GM19043 (cell line): Measurements from ENCODE around the gene CD207.
"Not testable (repeated sequence)": the region's sequence is repeated elsewhere in the genome, so short reads cannot be mapped to it uniquely, and the experiment has no call there.

Experiments
- ATAC-seq: cut with Tn5 transposase; IDR thresholded peaks from one replicate; pipeline ENCODE4 v1.9.1; 2021; ENCODE audit warnings: low read depth; ENCODE audit not compliant: unreplicated experiment

The CD207 gene

GRCh38 chr2:70835643-70836042 is at the start of gene CD207:
Gene CD207 (minus strand): TSS chr2:70835816. CDS start chr2:70835776, 40 bp downstream.
- no peak for ATAC-seq

DNA sequence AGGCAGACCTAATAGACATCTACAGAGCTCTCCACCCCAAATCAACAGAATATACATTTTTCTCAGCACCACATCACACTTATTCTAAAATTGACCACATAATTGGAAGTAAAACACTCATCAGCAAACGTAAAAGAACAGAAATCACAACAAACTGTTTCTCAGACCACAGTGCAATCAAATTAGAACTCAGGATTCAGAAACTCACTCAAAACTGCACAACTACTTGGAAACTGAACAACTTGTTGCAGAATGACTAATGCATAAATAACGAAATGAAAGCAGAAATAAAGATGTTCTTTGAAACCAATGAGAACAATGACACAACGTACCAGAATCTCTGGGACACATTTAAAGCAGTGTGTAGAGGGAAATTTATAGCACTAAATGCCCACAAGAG is 42.9 kb upstream of the CD207 start:
- not testable (repeated sequence) for ATAC-seq

DNA sequence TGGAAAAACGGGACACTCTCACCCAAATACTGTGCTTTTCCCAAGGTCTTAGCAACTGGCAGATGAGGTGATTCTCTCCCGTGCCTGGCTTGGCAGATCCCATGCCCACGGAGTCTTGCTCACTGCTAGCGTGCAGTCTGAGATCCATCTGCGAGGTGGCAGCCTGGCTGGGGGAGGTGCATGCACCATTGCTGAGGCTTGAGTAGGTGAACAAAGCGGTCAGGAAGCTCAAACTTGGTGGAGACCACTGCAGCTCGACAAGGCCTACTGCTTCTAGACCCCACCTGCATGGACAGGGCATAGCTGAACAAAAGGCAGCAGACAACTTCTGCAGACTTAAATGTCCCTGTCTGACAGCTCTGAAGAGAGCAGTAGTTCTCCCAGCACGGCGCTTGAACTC is 40.5 kb upstream of the CD207 start:
- ATAC-seq = not testable (repeated sequence)

- ATAC-seq = no peak
These were observed 37.9 kb upstream of the CD207 start for GRCh38 chr2:70873541-70873940.

DNA sequence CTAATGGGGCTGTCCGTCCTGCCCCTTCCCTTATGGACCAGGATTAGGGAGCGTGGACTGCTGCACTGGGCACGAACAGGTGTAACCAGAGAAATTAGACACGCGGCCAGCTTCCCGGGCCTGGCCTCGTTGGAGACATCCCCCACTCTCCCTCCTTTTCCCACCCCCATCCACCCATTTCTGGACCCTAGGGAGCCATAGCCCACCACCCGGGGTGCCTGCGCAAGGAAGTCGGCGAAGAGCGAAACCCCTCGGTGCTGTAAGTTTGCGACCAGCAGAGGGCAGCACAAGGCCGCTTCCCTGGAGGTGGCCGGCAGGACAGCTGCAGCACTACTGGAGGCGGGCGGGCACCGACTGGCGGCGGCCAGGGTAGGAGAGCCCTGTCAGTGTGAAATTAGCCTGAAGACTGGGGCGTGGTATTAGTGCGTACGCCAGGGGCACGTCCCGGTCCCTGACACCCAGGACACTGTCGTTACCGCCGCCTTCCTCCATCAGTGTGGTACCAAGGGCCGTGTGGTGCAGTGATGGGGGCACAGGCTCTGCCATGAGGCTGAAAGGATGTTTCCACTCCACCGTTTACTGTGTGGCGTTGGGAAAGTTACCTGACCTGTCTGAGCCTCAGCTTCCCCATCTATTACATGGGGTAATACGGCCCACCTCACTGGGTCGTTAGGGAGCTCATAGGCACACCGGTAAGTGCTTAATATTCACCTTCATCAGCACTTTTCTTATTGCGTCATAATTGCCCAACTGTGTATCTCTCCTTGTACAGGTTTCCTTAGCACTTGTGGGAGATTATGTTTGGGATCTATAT is 36.0 kb upstream of the CD207 start:
- no peak for ATAC-seq

GRCh38 chr2:70870790-70871189 is 35.2 kb upstream of the CD207 start:
- ATAC-seq = no peak

DNA sequence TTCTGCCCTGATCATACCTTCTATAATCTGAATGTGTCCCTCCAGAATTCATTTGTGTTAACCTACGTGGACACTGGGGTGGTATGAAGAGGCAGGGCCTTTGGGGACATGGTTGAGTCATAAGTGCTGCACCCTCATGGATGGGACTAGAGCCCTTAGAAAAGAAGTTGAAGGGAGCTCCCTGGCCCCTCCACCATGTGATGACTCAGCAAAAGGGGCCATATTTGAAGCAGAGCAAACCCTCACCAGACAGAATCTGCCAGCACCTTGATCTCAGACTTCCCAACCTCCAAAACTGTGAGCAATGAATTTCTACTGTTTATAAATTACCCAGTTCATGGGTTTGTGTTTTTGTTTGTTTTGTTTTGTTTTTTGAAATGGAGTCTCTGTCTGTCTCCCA is 33.4 kb upstream of the CD207 start:
- ATAC-seq = no peak

DNA sequence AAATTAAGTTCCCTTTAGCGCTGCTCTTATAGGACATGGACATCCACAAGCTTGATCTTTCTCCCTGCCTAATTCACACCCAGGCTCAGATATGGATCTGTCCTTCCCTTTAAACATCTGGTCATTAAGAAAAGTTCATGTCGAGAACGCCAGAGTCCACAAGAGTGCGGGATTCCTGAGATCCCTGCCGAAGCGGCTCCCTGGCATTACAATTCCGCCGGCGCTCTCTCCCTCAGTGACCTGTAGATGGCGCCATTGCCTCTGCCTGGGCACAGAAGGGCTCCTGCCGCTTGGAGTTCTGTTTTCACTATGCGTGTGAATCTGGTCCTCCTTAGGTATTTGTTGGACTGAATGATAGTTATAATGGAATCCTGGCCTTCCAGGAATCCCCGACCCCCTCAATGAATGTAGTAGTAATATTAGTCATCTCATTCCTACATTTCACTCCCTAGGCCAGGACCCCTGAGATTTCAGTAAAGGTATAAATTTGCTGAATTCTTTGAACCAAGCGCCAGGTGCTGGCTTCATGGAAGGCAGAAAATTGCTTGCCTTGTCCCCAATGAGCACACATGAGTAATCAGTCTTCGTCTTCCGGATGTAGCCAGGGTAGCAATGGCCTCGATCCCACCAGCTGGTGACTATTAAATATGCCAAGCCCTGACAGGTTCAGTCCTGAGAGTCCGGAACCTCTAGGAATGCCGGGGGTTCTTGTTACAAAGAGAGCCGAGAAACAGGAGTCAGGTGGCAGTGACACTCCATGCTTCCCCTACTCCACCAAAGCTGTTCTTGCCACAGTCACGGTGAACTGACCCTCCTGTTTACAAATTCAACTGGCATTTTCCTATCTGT is 26.4 kb upstream of the CD207 start:
- ATAC-seq = peak; percentile 77

DNA sequence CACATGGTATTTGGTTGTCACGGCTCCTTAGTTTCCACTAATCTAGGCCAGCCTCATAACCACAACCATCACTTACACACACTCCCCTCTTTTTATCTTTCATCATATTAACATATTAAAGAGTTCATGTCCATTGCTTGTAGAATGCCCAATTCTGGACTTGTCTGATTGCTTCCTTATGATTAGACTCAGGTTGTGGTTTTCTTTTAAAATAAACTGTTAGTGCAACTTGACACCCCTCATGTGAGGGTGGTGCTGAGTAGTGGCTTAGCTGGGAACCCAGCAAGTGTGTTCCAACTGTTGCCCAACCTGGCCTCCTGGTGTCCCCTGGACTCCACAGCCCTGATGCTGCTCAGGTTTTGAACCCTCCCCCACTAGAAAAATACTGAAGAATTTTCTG is 20.1 kb upstream of the CD207 start:
- no peak for ATAC-seq

GRCh38 chr2:70854411-70854810 is 18.8 kb upstream of the CD207 start:
- no peak for ATAC-seq

DNA sequence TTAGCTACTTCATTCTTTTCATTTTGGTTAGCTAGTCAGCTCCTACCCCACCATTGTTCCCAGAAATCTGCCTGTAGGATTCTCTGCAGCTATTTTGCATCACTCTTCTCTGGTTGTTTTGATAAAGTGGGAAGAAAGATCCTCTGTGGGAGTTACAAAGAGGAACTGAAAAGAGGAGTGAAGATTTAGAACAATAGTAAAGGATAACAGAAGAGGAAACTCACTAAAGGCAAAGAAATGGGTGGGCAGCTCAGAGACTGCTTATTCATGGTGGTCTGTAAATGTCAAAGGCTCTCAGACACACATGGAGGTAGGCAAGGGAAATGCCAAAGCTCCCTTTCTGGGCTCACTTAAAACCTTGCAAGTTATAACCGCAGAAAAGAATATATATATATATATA is 17.2 kb upstream of the CD207 start:
- no peak for ATAC-seq

GRCh38 chr2:70851704-70852103 is 16.1 kb upstream of the CD207 start:
- no peak for ATAC-seq

- no peak for ATAC-seq
These were observed 15.3 kb upstream of the CD207 start for GRCh38 chr2:70850925-70851324.

DNA sequence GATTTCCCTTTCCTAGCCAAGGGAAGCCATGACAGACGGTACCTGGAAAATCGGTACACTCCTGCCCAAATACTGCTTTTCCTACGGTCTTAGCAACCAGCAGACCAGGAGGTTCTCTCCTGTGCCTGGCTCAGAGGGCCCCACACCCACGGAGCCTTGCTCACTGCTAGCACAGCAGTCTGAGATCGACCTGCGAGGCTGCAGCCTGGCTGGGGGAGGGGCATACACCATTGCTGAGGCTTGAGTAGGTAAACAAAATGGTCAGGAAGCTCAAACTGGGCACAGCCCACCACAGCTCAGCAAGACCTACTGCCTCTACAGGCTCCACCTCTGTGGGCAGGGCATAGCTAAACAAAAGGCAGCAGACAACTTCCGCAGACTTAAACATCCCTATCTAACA is 6.8 kb upstream of the CD207 start:
- no peak for ATAC-seq

- no peak for ATAC-seq
These were observed 2.6 kb upstream of the CD207 start for GRCh38 chr2:70837980-70838925.

GRCh38 chr2:70834881-70835280 is 735 bp downstream of the CD207 start:
- no peak for ATAC-seq

GRCh38 chr2:70834106-70834505 is 1.5 kb downstream of the CD207 start:
- ATAC-seq = no peak

DNA sequence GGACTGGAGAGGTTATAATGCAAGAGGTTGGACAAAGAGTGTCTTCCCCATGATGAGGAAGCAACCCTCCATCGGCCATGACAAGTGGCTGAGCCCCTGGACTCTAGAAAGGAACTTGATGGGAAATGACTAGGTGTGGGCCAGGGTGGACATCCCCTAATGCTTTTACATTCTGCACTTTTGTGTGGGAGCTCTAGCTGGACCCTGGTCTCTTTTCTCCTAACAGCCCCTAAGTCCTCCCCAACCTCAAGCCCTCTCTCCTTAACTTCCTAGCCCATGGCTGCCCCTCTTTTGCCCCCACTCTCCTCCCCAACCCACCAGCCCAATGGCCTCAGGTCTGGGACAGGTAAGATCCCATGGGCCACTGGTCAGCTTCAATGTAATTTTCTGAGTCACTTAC is 2.4 kb downstream of the CD207 start:
- no peak for ATAC-seq

GRCh38 chr2:70832386-70832785 is 3.2 kb downstream of the CD207 start:
- no peak for ATAC-seq

DNA sequence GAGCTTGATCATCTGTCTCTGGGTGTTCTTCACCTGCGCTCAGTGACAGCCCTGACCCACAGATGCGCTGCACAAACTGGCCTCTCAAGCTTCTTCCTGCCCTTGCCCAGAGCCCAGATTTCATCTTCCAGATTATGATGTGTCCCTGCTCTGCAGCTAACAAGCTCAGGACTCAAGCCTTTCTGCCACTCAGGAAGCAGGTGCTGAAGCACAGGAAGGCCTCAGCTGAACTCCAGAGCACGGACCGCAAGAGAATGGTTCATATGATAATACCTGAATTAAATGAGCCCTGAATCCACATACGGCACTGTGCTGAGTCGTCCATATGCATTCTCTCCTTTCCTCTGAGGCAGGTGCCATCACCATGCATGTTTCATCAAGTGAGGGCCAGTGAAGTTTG is 3.8 kb downstream of the CD207 start:
- no peak for ATAC-seq

GRCh38 chr2:70830366-70830765 is 5.2 kb downstream of the CD207 start:
- no peak for ATAC-seq
